Activated naive CD4-positive, alpha-beta T cell (primary cell): ENCODE measurements around the gene OLFM1.

ENCODE experiments used
- DNase-seq, 4 experiments: peaks; one replicate each; lab custom pipeline; 2025; lab: John Stamatoyannopoulos, UW

The OLFM1 gene

DNA sequence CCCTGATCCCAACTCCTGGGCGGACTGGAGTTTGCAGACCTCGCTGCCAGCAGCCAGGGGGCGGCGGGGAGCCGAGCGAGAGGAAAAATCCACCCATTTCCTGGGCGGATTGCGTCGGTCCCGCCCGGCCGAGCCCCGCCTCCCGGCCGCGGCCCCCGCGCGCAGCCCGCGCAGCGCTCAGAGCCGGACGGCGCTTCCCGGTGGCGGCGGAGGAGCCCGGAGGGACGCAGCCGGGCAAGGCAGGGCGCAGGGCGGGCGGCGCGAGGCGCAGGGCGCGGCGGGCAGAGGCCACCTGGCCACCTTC, at the start of gene OLFM1:
Gene OLFM1 (plus strand): TSS at position 180 of the 304 bp plus-strand sequence. CDS start 322 bp downstream, outside the sequence.
- no peak for DNase-seq

- no peak for DNase-seq
Observed at GRCh38 chr9:135038331-135038730, 49.1 kb upstream of the OLFM1 start.

GRCh38 chr9:135038826-135039225, 48.6 kb upstream of the OLFM1 start:
- no peak for DNase-seq

- DNase-seq: no peak
Observed at GRCh38 chr9:135039266-135039870, 48.1 kb upstream of the OLFM1 start.

DNA sequence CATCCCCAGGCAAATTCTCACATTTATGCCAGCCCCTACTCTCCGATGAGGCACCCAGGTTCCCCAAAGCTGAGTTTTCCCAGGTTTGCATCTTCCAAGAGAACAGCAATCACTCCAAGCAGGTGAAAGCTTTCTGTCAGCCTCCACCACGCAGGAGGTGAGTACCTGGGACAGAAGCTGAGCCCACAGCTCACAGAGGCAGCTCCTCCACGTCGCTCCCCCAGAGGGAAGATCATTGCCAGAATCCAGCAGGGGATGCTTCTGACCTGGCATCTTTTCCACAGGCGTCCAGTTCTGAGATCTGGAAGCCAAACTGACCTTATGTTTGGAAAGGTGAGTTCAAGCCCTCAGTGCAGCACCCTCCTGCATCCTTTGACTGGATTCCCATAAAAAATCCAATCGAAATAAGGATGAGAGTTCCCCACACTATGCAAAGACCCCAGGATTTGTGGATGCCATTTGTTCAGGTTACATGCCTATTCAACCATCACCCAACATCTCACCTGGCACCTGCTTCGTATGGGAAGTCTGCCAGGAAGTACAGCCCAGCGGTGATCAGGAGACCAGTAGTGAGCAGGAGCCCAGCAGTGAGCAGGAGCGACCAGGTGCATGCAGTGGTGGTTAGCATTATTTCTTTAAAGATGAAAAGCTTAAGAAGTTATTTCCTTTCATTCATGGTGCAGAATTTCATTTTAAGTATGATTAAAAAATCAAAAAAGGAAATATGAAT, 47.4 kb upstream of the OLFM1 start:
- DNase-seq: no peak

GRCh38 chr9:135040892-135041291, 46.6 kb upstream of the OLFM1 start:
- no peak for DNase-seq

- no peak for DNase-seq
Observed at GRCh38 chr9:135043345-135043744, 44.1 kb upstream of the OLFM1 start.

- no peak for DNase-seq
Observed at GRCh38 chr9:135045264-135045927, 42.1 kb upstream of the OLFM1 start.

GRCh38 chr9:135045928-135046738, 41.3 kb upstream of the OLFM1 start:
- DNase-seq: no peak

DNA sequence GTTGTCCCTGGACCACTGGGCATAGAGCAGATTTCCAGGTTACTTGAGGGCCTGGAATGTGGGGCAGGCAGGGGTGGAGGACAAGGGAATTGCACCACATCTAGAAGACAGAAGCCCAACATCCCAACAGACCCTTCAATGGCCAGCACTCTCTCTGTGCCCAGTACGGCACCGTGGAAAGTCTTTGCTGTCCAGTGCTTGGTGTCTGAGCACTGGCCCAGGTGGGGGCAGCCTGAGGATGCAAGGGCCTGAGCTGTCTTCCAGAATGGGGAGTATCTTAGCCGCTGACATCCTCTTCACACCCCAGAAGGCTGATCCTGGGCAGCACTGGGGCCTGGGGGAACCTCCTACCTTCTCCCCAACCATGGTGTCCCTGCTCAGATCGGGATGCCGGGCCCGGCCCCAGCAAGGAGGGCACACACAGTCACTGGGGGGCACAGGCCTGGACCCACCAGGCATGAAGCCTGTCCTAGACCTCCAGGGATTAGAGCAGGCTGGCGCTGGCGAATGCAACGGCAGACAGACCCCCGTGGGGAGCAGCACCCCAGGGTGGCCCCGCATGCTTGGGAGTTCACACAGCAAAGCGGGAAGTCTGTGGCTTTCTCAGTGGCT, 40.6 kb upstream of the OLFM1 start:
- DNase-seq: no peak

DNA sequence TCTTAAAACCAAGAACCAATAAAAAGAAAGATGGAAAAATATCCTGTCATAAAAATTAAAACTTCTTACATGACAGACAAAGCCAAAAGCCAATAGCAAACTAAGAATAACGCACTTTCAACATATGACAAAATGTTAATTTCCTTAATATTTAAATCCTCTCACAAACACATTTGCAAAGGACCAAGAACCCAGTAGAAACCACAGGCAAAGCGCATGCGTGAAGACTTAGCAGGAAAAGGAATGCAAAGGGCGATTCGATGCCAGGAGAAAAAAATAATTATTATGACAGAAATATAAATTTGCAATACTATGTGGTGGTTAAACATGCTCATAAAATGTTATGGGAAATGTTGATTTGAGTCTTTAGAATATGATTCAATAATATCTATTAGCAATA, 39.9 kb upstream of the OLFM1 start:
- DNase-seq: no peak

- DNase-seq: no peak
Observed at GRCh38 chr9:135048046-135048757, 39.3 kb upstream of the OLFM1 start.

DNA sequence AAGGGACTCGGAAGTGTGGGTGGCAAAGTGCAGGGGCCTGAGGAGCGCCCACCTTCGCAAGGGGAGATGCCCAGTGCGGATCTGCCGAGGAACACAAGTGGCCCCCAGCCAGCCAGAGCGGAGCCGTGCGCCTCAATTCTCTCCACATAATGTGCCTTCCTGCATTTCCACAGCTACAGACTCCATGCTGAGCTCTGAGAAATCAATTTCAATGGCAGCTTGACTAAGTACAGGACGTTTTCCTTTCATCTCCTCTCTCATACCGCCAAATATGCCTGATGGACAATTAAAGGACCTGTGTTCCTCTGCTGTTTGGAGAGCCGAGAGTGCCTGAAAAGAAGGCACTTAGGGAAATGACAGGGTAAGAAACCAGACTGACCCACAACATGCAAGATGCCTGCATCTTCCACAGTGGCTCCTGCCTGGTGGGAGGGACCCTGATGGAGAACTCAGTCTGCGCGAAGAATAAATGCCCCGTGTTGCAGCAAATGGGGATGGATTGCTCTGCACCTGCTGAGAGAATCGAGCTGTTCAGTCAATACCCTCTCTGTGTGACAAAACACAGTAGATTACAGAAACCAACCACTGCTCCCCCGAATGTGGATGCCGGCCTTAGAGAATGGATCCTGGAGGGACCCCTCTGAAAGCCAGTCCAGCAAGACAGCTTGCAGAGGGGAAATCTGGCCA, 38.6 kb upstream of the OLFM1 start:
- no peak for DNase-seq

- DNase-seq: no peak
Observed at GRCh38 chr9:135049460-135049859, 38.0 kb upstream of the OLFM1 start.

- no peak for DNase-seq
Observed at GRCh38 chr9:135050072-135050990, 37.1 kb upstream of the OLFM1 start.

GRCh38 chr9:135051316-135052038, 36.0 kb upstream of the OLFM1 start:
- no peak for DNase-seq

- no peak for DNase-seq
Observed at GRCh38 chr9:135053133-135053532, 34.3 kb upstream of the OLFM1 start.

DNA sequence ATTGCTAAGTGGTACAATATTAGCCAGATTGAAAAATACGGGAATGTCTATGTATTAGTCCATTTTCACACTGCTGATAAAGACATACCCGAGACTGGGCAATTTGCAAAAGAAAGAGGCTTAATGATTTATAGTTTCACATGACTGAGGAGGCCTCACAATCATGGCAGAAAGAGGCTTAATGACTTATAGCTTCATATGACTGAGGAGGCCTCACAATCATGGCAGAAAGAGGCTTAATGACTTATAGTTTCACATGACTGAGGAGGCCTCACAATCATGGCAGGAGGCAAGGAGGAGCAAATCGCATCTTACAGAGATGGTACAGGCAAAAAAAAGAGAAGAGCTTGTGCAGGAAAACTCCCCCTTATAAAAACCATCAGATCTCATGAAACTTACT, 32.3 kb upstream of the OLFM1 start:
- DNase-seq: no peak

DNA sequence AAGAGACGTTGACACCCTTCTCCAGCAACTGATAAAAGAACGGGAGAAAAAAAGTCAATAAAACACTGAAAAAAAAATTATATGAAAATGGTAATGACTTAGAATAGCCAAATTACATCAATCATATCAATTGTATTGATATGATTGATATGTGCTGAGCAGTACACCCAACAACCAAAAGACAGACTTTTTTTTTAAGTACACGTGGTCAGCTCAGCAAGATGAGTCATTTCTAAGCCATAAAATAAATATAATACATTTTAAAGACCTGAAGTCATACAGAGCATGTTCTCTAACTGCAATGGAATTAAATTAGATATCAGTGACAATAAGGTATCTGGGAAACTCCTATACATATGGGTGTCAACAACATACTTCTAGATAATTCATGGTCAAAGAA, 30.9 kb upstream of the OLFM1 start:
- no peak for DNase-seq
